ENCODE data around the gene PPP2R5C. TPM values are rescaled to one million over a fixed set of nuclear protein-coding genes. Genes with fewer than 3 reads are reported as not detected.

Gene PPP2R5C
- total RNA-seq, 1 donor, result 114 TPM

DNA sequence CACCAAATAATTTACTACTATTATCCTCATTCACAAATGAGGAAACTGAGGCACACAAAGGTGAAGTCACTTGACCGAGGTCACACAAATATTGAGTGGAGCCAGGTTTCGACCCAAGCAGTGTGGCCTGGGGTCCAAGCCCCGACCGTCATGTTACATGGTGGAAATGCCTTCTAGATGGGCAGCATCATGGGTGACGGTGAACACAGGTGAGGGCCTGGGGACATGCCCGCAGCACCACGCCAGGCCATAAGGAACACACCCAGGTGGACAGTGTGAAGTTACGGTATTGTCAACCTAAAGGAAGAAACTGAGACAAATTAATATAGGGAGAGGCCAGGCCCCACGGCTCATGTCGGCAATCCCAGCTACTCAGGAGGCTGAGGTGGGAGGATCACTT is 167.6 kb downstream of the PPP2R5C start:
- TF ChIP-seq, protein P1, sequence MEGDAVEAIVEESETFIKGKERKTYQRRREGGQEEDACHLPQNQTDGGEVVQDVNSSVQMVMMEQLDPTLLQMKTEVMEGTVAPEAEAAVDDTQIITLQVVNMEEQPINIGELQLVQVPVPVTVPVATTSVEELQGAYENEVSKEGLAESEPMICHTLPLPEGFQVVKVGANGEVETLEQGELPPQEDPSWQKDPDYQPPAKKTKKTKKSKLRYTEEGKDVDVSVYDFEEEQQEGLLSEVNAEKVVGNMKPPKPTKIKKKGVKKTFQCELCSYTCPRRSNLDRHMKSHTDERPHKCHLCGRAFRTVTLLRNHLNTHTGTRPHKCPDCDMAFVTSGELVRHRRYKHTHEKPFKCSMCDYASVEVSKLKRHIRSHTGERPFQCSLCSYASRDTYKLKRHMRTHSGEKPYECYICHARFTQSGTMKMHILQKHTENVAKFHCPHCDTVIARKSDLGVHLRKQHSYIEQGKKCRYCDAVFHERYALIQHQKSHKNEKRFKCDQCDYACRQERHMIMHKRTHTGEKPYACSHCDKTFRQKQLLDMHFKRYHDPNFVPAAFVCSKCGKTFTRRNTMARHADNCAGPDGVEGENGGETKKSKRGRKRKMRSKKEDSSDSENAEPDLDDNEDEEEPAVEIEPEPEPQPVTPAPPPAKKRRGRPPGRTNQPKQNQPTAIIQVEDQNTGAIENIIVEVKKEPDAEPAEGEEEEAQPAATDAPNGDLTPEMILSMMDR (IDR thresholded peaks at IDR 0.05; ENCODE audit: insufficient read depth, low read length), result no peak
- H3K4me3 ChIP-seq (ENCODE audit: low read depth, low read length), result no peak overlapping the region
- DNase-seq (ENCODE audit: low read depth), result no peak

DNA sequence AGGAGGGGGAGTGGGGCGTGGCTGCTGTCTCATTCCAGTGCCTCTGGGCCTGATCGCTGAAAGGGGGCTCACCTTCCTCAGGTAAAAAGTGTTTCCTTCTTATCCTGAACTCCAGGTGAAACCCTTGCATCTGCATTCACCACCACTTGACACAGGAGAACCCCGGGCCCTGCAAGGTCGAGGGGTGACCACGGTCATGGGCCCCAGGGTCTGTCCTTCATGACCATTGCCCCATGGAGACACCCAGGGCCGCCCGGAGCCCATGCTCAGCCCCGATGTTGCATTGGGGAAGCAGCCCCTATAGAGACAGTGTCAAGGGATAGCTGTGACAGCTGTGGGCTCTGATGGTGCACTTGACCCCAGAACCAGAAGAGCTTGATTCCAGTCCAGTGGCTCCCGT is 168.4 kb downstream of the PPP2R5C start:
- TF ChIP-seq, protein P1 (IDR thresholded peaks at IDR 0.05; ENCODE audit: insufficient read depth, low read length), result no peak
- DNase-seq (ENCODE audit: low read depth), result no peak
- no peak overlapping the region for H3K4me3 ChIP-seq (ENCODE audit: low read depth, low read length)

DNA sequence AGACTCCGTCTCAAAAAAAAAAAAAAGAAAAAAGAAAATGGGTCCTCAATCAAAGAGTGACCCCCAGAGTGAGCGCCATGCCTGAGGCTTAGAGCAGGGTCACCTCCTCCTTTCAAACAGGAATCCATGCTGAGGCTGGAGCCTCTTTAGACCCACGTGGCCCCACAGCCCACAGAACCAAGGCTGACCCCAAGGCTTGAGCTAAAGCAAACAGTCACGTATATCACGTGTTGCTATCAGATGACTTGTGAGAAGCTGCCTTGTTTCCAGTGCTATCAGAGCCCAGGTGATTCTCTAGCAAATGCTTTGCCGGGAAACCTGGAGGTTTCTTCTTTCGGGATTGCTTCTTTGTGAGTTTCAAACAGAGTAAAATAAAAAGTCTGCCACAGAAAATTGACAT is 171.2 kb downstream of the PPP2R5C start:
- DNase-seq (ENCODE audit: low read depth), result no peak
- TF ChIP-seq, protein P1 (IDR thresholded peaks at IDR 0.05; ENCODE audit: insufficient read depth, low read length), result no peak
- H3K4me3 ChIP-seq (ENCODE audit: low read depth, low read length), result no peak overlapping the region

DNA sequence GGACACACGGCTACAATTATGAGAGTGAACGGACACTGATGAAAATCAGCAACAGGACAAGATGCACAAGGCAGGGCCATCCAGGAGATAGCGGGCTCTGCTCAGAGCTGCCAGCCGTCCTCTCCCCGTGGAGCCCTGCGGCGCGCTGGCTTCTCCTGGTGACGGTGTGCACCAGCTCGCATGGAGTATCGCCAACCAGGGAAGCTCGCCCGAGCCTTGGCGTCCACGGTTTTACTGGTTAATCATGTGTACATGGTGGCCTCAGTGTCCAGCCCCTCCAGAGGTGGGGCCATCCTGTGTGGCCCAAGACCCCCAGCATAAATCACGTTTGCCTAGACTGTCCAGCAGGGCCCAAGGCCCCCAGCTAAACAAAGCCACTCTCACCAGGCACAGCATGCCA is 171.7 kb downstream of the PPP2R5C start:
- no peak overlapping the region for H3K4me3 ChIP-seq (ENCODE audit: low read depth, low read length)
- DNase-seq (ENCODE audit: low read depth), result no peak
- TF ChIP-seq, protein P1 (IDR thresholded peaks at IDR 0.05; ENCODE audit: insufficient read depth, low read length), result no peak

DNA sequence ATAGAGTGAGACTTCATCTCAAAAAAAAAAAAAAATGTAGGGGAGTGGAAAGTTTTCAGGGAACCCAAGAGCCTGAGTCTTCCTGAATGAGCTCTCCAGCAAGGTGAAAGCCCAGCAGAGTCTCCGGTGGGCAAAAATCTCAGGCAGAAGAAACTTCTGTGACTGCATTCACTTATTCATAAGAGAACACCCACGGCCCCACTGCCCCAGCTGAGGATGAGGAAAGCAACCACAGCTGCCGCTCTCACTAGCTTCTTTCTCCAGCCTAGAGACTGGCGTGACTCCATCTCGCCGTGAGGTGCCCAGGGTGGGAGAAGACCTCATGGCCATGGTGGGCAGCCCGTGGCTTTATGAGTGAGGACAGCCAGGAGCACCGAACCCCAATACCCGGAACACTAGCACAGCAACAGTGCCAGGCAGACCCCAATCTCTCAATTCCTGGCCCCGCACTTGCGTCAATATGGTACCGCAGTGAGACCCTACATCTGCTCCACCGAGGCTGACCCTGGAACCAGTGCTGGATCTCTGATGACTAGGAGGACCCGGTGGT is 173.2 kb downstream of the PPP2R5C start:
- TF ChIP-seq, protein P1 (IDR thresholded peaks at IDR 0.05; ENCODE audit: insufficient read depth, low read length), result no peak
- DNase-seq (ENCODE audit: low read depth), result no peak
- no peak overlapping the region for H3K4me3 ChIP-seq (ENCODE audit: low read depth, low read length)

DNA sequence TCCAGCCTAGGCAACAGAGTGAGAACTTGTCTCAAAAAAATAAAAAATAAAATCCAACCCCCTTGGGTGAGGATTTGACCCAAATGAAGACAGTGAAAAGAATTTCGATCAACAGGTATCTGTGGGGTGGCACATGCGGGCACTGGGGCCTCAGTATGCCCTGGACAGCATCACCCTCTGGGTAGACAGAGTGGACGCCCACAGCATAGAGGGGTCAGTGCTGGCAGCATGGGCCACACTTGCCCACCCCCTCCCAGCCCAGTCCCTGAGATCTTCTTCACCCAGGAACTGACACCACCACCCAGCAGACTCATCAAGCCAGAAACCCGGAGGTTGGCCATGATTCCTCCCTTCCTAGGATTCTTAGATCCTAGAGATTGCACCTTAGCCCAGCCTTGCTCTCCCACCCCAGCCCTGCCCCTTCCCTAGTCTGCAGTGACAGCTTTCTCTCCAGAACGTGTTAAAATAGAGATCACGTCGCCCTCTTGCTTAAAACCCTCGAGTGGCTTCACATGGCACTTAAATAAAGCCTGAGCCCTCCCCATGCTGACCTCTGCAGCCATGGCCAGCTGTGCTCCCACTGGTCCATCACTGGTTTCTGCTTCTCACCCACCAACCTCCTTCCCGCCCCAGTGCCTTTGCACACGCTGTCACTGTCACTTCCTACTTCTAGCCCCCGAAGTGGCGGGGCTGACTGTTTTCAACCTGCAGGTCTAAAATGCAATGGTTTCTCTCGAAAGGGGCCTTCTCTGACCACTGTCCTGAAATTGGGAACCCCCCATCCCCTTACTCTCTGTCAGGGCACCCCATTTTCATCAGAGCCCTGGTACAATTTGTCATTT is 176.6 kb downstream of the PPP2R5C start:
- no peak overlapping the region for H3K4me3 ChIP-seq (ENCODE audit: low read depth, low read length)
- no peak for DNase-seq (ENCODE audit: low read depth)
- TF ChIP-seq, protein P1 (IDR thresholded peaks at IDR 0.05; ENCODE audit: insufficient read depth, low read length), result no peak

All from fibroblast of the aortic adventitia (primary cell).